ENCODE measurements around the gene CARNS1. TPM values are rescaled to one million over a fixed set of nuclear protein-coding genes. Genes with fewer than 3 reads are reported as not detected.

Gene CARNS1
- polyA plus RNA-seq, 1 of the 3 experiments (the other 2 are of a cell fraction) = 0.23 TPM

DNA sequence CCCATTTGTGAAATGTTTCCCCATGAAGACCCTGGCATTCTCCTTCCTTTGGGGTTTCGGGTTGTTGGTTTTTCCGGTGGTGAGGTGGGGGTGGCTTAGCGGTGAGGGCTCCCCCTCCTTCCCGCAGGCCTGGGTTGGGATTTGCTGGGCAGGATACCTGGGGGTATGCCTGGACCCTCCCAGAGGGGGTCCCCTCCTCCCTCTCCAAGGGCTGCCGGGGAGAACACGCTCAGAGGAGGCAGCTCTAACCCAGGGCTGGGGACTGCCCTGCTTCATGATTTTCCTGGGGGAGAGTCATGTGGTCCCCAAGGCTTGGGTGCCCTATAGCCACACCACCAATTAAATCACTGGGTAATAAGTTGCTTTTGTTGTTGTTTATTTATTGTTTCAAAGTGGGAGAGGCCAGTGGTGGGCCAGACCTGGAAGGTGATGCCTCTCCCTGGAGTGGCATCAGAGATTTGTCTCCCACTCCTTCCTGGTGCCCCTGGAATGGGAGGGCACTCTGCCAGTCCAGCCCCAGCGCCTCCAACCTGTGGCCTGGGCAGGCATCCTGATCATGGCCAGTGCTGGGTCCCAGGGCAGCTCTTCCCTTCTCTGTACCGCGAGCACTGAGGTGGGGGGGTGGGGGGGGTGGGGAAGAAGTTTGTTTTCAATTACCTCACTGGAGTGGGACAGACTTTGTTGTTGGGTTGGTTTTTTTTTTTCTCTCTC lies 40.8 kb upstream of the CARNS1 start:
- peaks cover 21% of the 10 kb centered on the region for H4K20me1 ChIP-seq (ENCODE audit: insufficient read depth)
- WGBS (ENCODE audit: low lambda C conversion rate) = 16% methylated on average over 7 of the region's 9 CpGs
- CTCF ChIA-PET = interaction anchor here (0.9 to 19.7 kb wide), 9 partner anchors 7 to 113 kb away, joined by 3 to 955 read pairs (median 10); partner anchors contain the start of gene POLD4
- H3K79me2 ChIP-seq (ENCODE audit: insufficient read depth) = peaks cover 36% of the 10 kb centered on the region
- H3K9ac ChIP-seq = peak overlapping the region; percentile 100
- H3K9me3 ChIP-seq = no peaks in the 10 kb centered on the region
- no peak for DNase-seq
- H2AFZ ChIP-seq (ENCODE audit: low read depth) = no peak overlapping the region
- H3K9me2 ChIP-seq = no peaks in the 10 kb centered on the region
- TF ChIP-seq EP300 (IDR thresholded peaks at IDR 0.05; ENCODE audit: borderline replicate concordance in 1 of 2, low read depth in 1 of 2, low read length in 1 of 2) = peak in 1 of 2 experiments; percentile 11; a peak in 1 of 4 replicates
- TF ChIP-seq CTCF (IDR thresholded peaks at IDR 0.05) = no peak
- TF ChIP-seq TCF12 (IDR thresholded peaks at IDR 0.05) = no peak
- no peak; the same call in 1 of the 2 replicates for TF ChIP-seq NFIC (IDR thresholded peaks at IDR 0.05; ENCODE audit: borderline replicate concordance)
- peak overlapping the region; percentile 67 to 96; a peak in 3 of 4 replicates for H3K27ac ChIP-seq (ENCODE audit: low read depth in 2 of 2, low read length in 1 of 2)
- no peaks in the 10 kb centered on the region for H3K36me3 ChIP-seq (replicated peaks in 1 of 2; ENCODE audit: control insufficient read depth in 1 of 2, insufficient read depth in 2 of 2, low read length in 1 of 2)
- H3K27me3 ChIP-seq (ENCODE audit: insufficient read depth) = no peaks in the 10 kb centered on the region
- H3K4me1 ChIP-seq (ENCODE audit: control insufficient read depth in 1 of 2, insufficient read depth in 2 of 2, low read depth in 1 of 2, low read length in 1 of 2) = peaks cover 45 to 53% of the 10 kb centered on the region in 2 experiments; a peak in 3 of 4 replicates
- POLR2A ChIA-PET = interaction anchor here (1.4 kb wide), 1 partner anchor 134 kb away, joined by 4 read pairs; no protein-coding TSS in a partner anchor
- peak overlapping the region; percentile 77 for H3K4me2 ChIP-seq
- peaks cover 19% of the 10 kb centered on the region for H3F3A ChIP-seq (replicated peaks; ENCODE audit: insufficient read depth)
- H3K4me3 ChIP-seq (ENCODE audit: low read depth in 2 of 2, low read length in 1 of 2) = peak overlapping the region; percentile 61 to 83; a peak in 3 of 4 replicates

DNA sequence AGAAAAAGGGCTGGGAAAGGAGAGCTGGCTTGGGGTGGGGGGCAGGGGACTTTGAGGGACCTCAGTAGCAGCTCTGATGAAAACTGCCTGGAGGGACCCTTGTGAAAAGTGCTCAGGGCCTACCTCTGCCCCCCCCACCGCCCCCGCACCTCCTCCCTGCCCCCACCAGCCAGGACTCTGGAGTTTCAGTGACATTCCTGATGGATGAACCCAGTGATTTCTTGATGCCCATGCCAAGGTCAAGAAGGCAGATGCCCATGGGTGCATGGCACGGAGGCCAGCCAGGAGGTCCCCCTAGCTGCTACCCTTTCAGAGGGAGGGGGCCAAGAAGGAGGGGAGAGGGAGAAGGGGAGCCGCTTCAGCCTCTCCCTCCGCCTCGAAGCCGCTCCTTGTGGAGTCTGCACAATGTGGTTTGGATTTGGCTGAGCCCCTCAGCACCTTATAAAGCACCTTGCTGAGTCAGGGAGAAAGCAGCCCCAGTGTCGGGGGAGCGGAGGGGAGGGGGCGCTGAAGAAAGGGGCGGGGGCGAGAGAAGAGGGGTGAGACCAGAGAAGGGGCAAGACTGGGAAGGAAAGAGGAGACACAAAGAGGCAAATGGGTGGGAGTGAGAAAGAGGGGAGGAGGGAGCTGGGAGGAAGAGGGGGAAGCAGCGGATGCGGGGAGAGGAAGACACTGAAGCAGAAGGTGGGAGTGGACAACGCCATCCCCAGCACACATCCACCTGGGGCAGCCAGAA lies 40.0 kb upstream of the CARNS1 start:
- CTCF ChIA-PET = interaction anchor here (1.4 to 19.7 kb wide), 6 partner anchors 14 to 114 kb away, joined by 6 to 955 read pairs (median 11); partner anchors contain the start of genes POLD4 and PPP1CA
- peak overlapping the region; percentile 52; the same call in 1 of the 2 replicates for H3K9ac ChIP-seq
- TF ChIP-seq FOSL2 (IDR thresholded peaks at IDR 0.05; ENCODE audit: borderline replicate concordance, low read depth) (no peak), TCF12 (IDR thresholded peaks at IDR 0.05) (no peak; the same call in 1 of the 2 replicates), ELF1 (IDR thresholded peaks at IDR 0.05) (no peak), PBX3 (IDR thresholded peaks at IDR 0.05) (peak; percentile 64), RXRA (IDR thresholded peaks at IDR 0.05; ENCODE audit: borderline replicate concordance, low read depth) (peak; percentile 43; the same call in 1 of the 2 replicates), CHD2 (IDR thresholded peaks at IDR 0.05; ENCODE audit: low read length, partially characterized antibody) (no peak), MXI1 (IDR thresholded peaks at IDR 0.05; ENCODE audit: low read depth, low read length) (no peak), NRF1 (IDR thresholded peaks at IDR 0.05; ENCODE audit: low read depth, low read length) (no peak), SMC3 (IDR thresholded peaks at IDR 0.05; ENCODE audit: low read depth, low read length) (no peak), IRF3 (IDR thresholded peaks at IDR 0.05; ENCODE audit: low read depth, low read length) (no peak)
- TF ChIP-seq, protein P1, sequence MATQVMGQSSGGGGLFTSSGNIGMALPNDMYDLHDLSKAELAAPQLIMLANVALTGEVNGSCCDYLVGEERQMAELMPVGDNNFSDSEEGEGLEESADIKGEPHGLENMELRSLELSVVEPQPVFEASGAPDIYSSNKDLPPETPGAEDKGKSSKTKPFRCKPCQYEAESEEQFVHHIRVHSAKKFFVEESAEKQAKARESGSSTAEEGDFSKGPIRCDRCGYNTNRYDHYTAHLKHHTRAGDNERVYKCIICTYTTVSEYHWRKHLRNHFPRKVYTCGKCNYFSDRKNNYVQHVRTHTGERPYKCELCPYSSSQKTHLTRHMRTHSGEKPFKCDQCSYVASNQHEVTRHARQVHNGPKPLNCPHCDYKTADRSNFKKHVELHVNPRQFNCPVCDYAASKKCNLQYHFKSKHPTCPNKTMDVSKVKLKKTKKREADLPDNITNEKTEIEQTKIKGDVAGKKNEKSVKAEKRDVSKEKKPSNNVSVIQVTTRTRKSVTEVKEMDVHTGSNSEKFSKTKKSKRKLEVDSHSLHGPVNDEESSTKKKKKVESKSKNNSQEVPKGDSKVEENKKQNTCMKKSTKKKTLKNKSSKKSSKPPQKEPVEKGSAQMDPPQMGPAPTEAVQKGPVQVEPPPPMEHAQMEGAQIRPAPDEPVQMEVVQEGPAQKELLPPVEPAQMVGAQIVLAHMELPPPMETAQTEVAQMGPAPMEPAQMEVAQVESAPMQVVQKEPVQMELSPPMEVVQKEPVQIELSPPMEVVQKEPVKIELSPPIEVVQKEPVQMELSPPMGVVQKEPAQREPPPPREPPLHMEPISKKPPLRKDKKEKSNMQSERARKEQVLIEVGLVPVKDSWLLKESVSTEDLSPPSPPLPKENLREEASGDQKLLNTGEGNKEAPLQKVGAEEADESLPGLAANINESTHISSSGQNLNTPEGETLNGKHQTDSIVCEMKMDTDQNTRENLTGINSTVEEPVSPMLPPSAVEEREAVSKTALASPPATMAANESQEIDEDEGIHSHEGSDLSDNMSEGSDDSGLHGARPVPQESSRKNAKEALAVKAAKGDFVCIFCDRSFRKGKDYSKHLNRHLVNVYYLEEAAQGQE (IDR thresholded peaks at IDR 0.05; ENCODE audit: low read depth, low read length) = no peak
- TF ChIP-seq, protein P2, sequence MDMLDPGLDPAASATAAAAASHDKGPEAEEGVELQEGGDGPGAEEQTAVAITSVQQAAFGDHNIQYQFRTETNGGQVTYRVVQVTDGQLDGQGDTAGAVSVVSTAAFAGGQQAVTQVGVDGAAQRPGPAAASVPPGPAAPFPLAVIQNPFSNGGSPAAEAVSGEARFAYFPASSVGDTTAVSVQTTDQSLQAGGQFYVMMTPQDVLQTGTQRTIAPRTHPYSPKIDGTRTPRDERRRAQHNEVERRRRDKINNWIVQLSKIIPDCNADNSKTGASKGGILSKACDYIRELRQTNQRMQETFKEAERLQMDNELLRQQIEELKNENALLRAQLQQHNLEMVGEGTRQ (IDR thresholded peaks at IDR 0.05; ENCODE audit: borderline replicate concordance, low read depth, low read length) = no peak

More for the DNA sequence above, 40.0 kb upstream of the CARNS1 start:
- Histone ChIP-seq H3K27me3 (ENCODE audit: insufficient read depth) (no peaks in the 10 kb centered on the region), H2AFZ (ENCODE audit: low read depth) (no peak overlapping the region), H4K20me1 (ENCODE audit: insufficient read depth) (peaks cover 13% of the 10 kb centered on the region), H3K9me2 (no peaks in the 10 kb centered on the region), H3F3A (replicated peaks; ENCODE audit: insufficient read depth) (peaks cover 26% of the 10 kb centered on the region), H3K27ac (ENCODE audit: low read depth in 2 of 2, low read length in 1 of 2) (peak overlapping the region; percentile 7 to 96; a peak in 3 of 4 replicates), H3K4me3 (ENCODE audit: low read depth in 2 of 2, low read length in 1 of 2) (no peak overlapping the region), H3K79me2 (ENCODE audit: insufficient read depth) (peaks cover 28% of the 10 kb centered on the region), H3K9me3 (no peaks in the 10 kb centered on the region), H3K4me2 (peak overlapping the region; percentile 73; the same call in 1 of the 2 replicates), H3K36me3 (replicated peaks in 1 of 2; ENCODE audit: control insufficient read depth in 1 of 2, insufficient read depth in 2 of 2, low read length in 1 of 2) (no peaks in the 10 kb centered on the region), H3K4me1 (ENCODE audit: control insufficient read depth in 1 of 2, insufficient read depth in 2 of 2, low read depth in 1 of 2, low read length in 1 of 2) (peaks cover 42 to 54% of the 10 kb centered on the region in 2 experiments; a peak in 3 of 4 replicates)
- WGBS (ENCODE audit: low lambda C conversion rate) = 55% methylated on average over 14 of the region's 15 CpGs
- DNase-seq = no peak
- POLR2A ChIA-PET = interaction anchor here (1.4 kb wide), 1 partner anchor 135 kb away, joined by 4 read pairs; no protein-coding TSS in a partner anchor
